Measurements from ENCODE around the gene RNU1-1.
"Not testable (repeated sequence)": the region's sequence is repeated elsewhere in the genome, so short reads cannot be mapped to it uniquely, and the experiment has no call there.

Gene RNU1-1

DNA sequence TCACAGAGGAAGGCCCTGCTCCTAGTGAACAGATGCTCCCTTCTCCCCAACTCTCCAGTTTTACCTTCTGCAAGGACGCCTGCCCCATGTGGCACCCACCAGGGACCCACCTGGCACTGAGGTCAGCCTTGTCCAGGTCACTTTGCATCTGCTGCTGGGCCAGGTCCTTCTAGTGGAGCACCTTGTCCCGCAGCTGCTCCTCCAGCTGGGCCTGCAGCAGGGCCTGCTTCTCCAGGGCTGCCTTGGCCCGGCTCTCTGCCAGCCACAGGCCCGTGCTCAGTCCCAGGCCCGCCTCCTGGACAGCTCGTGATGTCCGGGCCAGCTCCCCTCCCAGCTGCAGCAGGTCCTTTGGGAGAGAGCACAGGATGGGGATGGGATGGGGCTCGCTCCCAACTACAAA is 27.8 kb downstream of the RNU1-1 start:
- not testable (repeated sequence) for ATAC-seq, H3K27me3 Mint-ChIP-seq, H3K27ac Mint-ChIP-seq, H3K4me1 Mint-ChIP-seq, H3K9me3 Mint-ChIP-seq, H3K4me3 Mint-ChIP-seq
- H3K36me3 Mint-ChIP-seq = peaks cover 27% of the 10 kb centered on the region

DNA sequence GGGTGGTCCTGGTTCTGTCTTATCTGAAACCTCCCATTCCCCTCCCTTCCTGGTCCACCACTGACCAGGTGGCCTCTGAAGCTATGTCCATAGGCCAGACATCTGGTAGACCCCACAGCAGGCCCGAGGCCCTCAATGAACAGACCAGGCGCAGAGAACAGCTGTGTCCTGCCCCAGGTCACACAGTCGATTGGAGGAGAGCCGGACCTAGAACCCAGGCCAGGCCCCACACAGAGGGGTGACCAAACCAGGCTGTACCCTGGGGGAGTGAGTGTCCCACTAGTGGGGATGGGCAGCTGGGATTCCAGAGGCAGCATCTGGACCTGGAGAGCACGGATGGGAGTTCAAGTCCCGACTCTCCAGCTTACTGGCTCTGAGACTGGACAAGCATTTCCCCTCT is 29.2 kb downstream of the RNU1-1 start:
- ATAC-seq = no peak
- Mint-ChIP-seq H3K27me3 (no peaks in the 10 kb centered on the region), H3K4me3 (no peak overlapping the region), H3K27ac (no peak overlapping the region), H3K36me3 (peaks cover 36% of the 10 kb centered on the region), H3K9me3 (no peaks in the 10 kb centered on the region), H3K4me1 (no peaks in the 10 kb centered on the region)

DNA sequence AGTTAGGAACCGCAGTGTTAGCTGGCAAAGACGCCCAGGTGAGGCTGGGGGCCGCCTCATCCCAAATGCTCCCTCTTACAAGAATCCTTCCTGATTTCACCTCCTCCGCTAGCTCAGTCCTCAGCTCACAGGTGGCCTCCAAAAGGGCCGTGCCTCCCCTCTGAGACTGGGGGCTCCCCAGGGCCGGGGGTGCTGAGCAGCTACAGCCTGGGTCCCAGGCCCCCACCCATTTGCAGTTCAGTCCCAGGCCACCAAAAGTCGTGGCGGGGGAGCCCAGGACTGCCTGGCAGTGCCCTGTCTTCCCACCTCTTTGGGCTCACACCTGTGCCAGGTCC is 29.6 kb downstream of the RNU1-1 start:
- no peak for ATAC-seq
- H3K9me3 Mint-ChIP-seq = no peaks in the 10 kb centered on the region

DNA sequence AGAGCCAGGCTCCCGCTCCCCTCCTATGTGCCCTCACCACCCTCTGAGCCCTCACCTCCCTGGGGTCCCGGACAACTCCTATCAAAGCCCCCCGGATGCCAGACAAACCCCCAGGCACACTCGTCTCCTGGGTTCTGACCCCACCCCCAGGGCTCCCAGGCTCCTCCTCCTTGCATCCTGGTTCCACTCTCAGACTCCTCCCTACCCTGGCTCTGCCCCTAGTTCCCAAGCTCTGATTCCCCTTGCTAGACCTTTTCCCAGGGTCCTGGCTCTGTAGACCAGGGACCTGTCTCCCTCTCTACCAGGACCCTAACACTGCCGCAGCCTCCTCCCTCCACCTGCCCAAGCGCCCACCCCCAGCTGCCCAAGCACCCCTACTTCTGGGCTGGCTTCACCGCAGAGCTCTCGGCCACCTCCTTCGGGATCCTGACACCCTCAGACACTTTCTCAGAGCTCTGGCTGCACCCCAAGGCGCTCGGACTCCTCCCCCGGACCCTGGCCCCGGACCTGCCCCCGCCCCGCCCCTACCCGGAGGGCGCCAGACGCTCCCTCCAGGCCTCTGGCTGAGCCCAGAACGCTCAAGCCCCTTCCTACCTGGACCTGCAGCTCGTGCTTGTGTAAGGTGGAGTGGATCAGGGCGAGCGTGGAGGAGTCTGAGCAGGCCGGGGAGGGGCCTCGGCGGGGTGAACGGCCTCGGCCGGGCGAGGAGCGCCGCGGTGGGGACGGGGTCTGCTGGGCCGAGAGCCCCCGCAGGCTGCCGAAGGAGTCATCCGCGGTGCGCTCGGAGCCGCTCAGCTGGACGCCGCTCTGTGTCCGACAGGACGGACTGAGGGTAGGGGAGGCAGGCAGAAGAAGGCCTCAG is 30.2 kb downstream of the RNU1-1 start:
- not testable (repeated sequence) for ATAC-seq, H3K4me3 Mint-ChIP-seq, H3K27ac Mint-ChIP-seq, H3K9me3 Mint-ChIP-seq, H3K27me3 Mint-ChIP-seq, H3K4me1 Mint-ChIP-seq
- H3K36me3 Mint-ChIP-seq = peaks cover 36% of the 10 kb centered on the region

More for the DNA sequence above, 29.6 kb downstream of the RNU1-1 start:
- Mint-ChIP-seq H3K4me1 (no peaks in the 10 kb centered on the region), H3K36me3 (peaks cover 36% of the 10 kb centered on the region), H3K27ac (no peak overlapping the region), H3K27me3 (no peaks in the 10 kb centered on the region), H3K4me3 (no peak overlapping the region)

DNA sequence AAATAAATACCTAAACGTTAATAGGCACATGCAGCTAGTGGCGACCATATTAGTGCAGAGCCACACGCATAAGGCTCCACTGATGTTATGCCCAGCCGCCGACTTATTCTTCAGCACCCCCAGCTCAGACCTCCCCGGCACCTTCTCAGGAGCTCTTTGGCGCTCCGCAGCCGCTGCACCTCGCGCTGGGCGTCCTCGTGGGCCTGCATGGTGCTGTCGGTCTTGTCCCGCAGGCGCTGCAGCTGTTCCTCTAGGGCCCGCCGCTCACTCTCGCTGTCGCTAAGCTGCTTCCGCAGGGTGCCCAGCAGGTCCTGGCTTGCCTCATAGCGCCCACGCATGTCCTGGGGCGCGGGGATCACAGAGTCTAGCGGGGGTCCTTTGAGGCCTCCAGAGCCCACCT is 30.9 kb downstream of the RNU1-1 start:
- H3K4me1 Mint-ChIP-seq, H3K4me3 Mint-ChIP-seq, H3K9me3 Mint-ChIP-seq, ATAC-seq, H3K27me3 Mint-ChIP-seq, H3K27ac Mint-ChIP-seq: not testable (repeated sequence)
- H3K36me3 Mint-ChIP-seq = peaks cover 38% of the 10 kb centered on the region

DNA sequence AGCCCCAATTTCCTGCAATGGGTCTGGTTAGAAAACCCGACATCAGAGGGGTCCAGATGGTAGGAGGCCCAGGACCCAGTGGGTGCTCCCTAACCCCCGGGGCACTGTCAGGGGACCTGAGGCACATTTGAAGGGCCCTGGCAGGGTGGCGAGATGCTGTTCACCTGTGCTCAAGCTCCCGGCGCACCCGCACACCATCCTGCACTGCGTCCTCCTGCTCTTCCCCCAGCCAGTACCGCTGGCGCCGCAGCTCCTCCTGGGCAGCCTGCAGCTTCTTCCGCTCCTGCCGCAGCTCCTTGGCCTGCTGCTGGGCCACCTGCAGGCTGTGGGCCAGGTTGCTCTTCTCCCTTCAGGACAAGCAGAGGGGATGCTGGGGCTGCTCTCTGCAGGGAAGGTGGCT is 36.0 kb downstream of the RNU1-1 start:
- H3K36me3 Mint-ChIP-seq = peaks cover 42% of the 10 kb centered on the region
- H3K4me3 Mint-ChIP-seq = no peak overlapping the region
- H3K27me3 Mint-ChIP-seq = no peaks in the 10 kb centered on the region
- no peak for ATAC-seq
- H3K27ac Mint-ChIP-seq = no peak overlapping the region
- no peaks in the 10 kb centered on the region for H3K9me3 Mint-ChIP-seq
- no peaks in the 10 kb centered on the region for H3K4me1 Mint-ChIP-seq

DNA sequence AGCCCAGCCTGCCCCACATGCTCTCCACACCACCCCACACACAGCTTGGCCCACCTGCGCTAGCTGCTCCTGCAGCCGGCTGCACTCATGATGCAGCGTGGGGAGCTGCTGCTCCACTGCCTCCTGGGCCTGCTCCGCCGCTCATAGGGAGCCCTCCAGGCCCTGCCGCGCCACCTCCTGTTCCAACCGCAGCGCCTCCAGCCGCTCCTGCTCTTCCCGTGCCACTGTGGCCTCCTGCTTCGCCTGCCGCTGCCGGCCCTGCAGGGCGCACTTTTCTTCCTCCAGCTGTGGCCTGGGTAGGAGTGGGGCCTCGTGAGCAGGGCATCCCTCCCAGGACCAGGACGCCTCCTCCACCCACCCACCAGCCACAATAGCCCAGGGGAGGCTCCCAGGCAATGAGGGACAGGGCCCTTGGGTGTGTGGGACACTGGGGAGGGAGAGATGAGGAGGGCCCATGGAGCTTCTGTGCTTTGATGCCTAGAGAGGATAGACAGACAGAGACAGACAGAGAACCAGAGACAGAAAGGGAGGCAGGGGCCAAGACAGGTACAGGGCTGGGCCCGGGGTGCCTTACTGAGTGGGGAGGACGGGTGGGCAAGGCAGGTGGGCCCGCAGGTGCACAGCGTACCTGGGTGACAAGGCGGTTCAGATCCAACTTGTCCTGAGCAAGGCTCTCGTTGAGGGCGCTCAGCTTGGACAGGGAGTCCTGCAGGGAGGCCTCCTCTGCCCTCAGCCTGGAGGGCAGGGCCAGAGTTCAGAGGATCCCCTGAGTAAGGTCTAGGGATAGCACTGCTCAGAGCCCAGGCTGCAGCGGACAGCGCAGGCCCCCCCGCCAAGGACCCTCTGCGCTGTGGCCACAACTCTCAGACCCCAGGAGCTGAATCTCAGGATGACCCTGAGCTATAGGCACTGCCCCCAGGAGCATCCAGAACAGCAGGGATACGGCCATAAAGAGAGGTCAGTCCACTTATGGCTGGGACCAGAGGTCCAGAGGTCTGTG is 38.0 kb downstream of the RNU1-1 start:
- H3K36me3 Mint-ChIP-seq = peaks cover 51% of the 10 kb centered on the region

DNA sequence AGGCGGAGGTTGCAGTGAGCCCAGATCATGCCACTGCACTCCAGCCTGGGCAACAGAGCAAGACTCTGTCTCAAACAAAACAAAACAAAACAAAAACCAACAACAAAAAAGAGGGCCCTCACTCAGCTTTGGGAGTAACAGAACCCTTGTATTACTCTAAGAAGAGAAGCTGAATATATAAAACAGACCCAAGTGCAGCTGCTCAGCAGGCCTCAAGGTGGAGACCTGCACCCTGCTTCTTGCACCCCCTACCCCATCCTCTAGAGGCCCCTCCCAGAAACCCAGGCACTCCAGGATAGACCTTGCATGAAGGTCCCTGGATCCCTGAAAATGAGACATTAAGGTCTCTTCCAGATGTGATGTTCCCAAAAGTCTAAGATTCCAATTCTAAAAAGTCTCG is 39.2 kb downstream of the RNU1-1 start:
- not testable (repeated sequence) for ATAC-seq, H3K4me3 Mint-ChIP-seq, H3K4me1 Mint-ChIP-seq, H3K27ac Mint-ChIP-seq, H3K9me3 Mint-ChIP-seq, H3K27me3 Mint-ChIP-seq
- peaks cover 43% of the 10 kb centered on the region for H3K36me3 Mint-ChIP-seq

More for the DNA sequence above, 38.0 kb downstream of the RNU1-1 start:
- not testable (repeated sequence) for H3K4me3 Mint-ChIP-seq, H3K27me3 Mint-ChIP-seq, H3K27ac Mint-ChIP-seq, H3K9me3 Mint-ChIP-seq, H3K4me1 Mint-ChIP-seq
- ATAC-seq = peak; percentile 51

DNA sequence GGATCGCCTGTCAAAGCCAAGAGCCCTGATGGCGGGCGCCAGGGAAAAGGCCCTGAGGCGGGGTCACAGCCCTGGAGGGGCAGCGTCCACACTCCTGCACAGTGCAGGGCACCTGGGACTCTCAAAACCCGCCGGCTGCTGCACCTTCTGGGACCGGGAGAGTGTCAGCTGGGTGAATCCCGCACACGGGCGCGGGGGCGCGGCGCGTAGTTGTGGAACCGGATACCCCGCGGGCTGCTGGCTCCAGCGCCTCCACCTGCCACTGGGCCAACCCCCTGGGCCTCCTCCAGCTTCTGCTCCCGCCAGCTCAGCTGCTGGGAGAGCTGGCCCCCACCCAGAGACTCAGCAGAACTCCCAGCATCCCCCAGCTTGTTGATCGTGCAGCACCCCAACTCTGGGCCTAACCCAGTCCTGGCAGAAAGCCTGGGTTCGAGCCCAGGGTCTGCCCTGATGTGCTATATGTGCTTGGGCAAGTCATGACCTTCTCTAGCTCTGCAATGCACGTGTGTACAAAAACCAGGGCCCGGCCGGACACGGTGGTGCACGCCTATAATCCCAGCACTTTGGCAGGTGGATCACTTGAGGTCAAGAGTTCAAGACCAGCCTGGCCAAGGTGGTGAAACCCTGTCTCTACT is 39.8 kb downstream of the RNU1-1 start:
- peaks cover 43% of the 10 kb centered on the region for H3K36me3 Mint-ChIP-seq
- no peaks in the 10 kb centered on the region for H3K4me1 Mint-ChIP-seq

DNA sequence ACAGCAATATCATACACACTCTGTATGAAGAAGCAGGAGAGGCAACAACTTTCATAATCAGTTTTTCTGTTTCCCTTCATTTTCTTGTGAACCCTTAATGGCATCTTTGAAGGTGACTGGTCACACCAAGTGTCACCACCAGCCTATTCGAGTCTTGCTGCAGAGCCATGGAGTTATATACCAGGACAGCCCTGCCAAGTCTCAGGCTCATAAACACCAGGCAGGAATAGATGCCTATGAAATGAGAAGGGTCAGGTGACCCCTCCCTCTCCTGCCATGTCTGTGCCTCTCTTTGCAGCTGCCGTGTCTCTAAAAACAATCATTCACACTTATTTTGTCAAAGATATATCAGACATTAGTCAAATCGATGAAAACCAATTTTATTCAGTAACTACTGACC is 45.5 kb downstream of the RNU1-1 start:
- Mint-ChIP-seq H3K27ac (no peak overlapping the region), H3K4me3 (no peak overlapping the region), H3K4me1 (no peaks in the 10 kb centered on the region), H3K36me3 (peaks cover 57% of the 10 kb centered on the region), H3K9me3 (no peaks in the 10 kb centered on the region), H3K27me3 (no peaks in the 10 kb centered on the region)
- no peak for ATAC-seq

More for the DNA sequence above, 39.8 kb downstream of the RNU1-1 start:
- Mint-ChIP-seq H3K27ac (no peak overlapping the region), H3K27me3 (no peaks in the 10 kb centered on the region), H3K4me3 (no peak overlapping the region), H3K9me3 (no peaks in the 10 kb centered on the region)
- peak; percentile 24 for ATAC-seq

DNA sequence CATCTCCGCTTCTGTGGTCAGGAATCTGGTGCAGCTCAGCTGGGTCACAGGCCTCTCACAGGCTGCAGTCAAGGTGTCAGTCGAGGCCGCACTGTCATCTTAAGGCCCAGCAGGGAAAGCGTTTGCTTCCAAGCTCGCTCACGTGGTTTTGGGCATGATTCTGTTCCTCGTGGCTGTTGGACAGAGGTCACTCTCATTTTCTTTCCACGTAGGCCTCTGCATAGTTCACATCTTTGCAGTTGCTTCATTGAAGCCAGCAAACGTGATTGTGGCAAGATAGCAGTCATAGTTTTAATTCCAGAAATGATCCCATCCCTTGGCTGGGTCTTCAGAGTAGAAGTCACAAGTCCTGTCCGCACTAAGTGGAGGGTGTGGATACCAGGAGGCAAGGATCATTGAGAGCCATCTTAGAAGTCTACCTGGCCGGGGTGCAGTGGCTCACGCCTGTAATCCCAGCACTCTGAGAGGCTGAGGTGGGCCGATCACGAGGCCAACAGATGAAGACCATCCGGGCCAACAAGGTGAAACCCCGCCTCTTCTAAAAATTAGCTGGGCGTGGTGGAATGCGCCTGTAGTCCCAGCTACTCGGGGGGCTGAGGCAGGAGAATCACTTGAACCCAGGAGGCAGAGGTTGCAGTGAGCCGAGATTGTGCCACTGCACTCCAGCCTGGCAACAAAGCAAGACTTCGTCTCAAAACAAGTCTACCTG is 49.0 kb downstream of the RNU1-1 start:
- Mint-ChIP-seq H3K4me3 (no peak overlapping the region), H3K27ac (no peak overlapping the region)

More for the DNA sequence above, 49.0 kb downstream of the RNU1-1 start:
- ATAC-seq = no peak
- H3K36me3 Mint-ChIP-seq = peaks cover 54% of the 10 kb centered on the region
- no peaks in the 10 kb centered on the region for H3K4me1 Mint-ChIP-seq
- no peaks in the 10 kb centered on the region for H3K27me3 Mint-ChIP-seq
- no peaks in the 10 kb centered on the region for H3K9me3 Mint-ChIP-seq

Data from stimulated activated memory B cell treated with anti-CD40 and anti-IgM and Interleukin-4, amounts not matched to agents 10 μg/mL and 1 μg/mL and 100 μg/mL, for 72 hours (primary cell).